HCT116 (cell line): ENCODE measurements around the gene B3GALT5.

Source experiments
- EZH2 ChIP-seq: fragments of 200-600 bp; sonication (generic); IDR thresholded peaks from 2 replicates; pipeline ENCODE4 v1.6.1; 2017; ENCODE audit warnings: antibody characterized with exemption, mixed run types
- POLR2A ChIP-seq: IDR thresholded peaks from 2 replicates; pipeline ENCODE4 v1.7.0; 2011; ENCODE audit warnings: borderline replicate concordance; ENCODE audit not compliant: insufficient read depth, insufficient read length; ENCODE audit errors: extremely low read depth
- REST ChIP-seq: IDR thresholded peaks from 2 replicates; pipeline ENCODE4 v1.6.1; 2012; ENCODE audit warnings: low read depth

GRCh38 chr21:39685991-39686390 is 73.3 kb downstream of the B3GALT5 start:
- TF ChIP-seq REST (no peak), POLR2A (no peak), EZH2 (no peak)
